ENCODE results near the gene MAPK9.
A peak's percentile ranks its signal among the peaks of the same experiment; 100 is the strongest.
"Not testable (repeated sequence)": the region's sequence is repeated elsewhere in the genome, so short reads cannot be mapped to it uniquely, and the experiment has no call there.

Gene MAPK9

DNA sequence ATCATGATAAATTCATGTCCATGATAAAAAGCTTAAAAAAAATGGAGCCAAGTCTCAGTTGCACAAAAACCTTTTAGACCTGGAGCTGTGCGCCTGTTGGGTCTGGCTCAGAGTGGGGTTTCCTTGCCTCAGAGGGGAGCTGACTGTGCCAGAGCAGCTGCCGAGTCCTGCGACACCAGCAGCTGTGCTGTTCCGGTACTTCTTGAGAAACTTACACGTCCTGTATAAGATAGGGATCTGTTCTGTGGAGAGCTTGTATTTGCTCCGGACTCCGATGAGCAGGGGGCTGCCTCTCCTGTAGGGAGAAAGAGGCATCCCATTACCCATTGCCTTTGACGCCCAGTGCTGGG lies 32.7 kb upstream of the MAPK9 start:
- no peak for DNase-seq

DNA sequence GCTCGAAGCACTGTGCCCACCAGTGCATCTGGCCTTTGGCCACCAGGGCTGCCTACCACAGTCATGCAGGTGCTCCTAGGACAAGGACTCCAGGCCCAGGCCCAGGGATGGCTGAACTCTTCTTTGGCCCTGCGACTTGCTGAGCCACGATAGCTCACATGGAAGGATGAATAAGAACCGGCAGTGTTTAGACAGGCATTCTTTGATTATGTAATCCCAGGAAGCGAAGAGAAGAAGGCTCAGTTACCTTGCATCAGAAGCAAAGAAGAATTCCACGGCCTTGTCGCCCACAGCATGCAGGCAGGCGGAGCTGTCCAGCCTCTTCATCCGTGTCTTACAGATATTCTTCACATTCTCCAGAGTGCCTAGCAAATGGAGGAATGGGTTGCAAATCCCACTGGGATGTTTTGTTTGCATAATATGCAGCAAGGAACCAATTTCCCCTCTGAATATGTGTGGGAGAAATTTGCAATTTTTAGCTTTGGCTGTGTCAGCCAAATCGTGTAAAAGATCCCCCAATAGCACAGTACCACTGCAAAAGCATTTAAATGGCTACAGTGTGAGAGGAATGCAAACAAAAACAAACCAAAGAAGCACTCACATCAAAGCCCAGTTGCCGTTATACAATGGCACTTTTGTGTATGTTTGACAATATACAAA lies 32.2 kb upstream of the MAPK9 start:
- peak; percentile 70 for DNase-seq

GRCh38 chr5:180323160-180323559 lies 31.3 kb upstream of the MAPK9 start:
- DNase-seq: no peak

DNA sequence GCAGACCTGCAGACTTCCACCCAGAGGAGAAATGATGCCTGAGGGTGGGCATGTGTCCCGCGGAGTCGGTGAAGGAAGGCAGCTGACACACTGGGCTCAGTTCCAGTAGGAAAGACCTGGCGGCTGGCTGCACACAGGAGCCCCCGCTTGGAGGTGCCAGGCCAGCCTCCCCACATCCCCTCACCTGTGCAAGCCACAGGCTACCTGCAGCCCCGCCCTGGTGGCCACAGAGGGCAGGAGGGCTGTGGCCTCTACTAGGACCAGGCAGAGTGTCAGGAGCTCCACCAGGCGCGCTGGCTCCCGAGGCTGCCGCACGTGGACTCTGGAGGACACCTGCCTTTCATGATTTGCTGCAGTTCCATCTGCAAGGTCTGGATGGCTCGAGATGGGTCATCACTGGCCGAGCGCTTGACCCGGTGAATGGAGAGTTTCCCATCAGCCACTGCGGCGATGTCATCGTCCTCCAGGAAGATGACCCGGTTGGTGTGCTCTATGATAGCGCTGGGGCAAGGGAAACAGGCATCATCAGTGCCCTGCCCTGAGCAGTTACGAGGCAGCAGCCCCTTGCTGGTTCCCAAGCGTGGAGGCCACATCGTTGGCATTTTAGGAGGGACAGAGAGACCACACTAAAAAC lies 26.7 kb upstream of the MAPK9 start:
- DNase-seq: no peak

DNA sequence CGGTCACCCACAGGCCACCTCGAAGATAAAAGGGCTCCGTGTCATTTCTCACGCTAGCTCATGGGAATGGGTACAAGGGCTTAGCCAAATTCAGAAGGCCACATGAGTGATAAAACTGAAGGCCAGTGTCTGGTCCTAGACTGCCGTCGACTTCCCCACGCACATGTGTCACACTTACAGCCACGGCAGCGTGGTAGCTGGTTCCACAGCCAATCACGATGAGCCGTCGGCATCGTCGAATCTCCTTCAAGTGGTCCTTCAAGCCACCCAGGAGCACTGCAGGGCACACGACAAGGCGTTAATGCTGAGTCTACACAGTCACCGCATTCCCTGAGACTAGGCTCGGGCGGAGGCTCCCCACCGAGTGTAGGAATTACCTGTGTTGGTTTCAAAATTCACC lies 24.7 kb upstream of the MAPK9 start:
- DNase-seq: no peak

- no peak for DNase-seq
Measured at GRCh38 chr5:180315762-180316212, 23.9 kb upstream of the MAPK9 start.

DNA sequence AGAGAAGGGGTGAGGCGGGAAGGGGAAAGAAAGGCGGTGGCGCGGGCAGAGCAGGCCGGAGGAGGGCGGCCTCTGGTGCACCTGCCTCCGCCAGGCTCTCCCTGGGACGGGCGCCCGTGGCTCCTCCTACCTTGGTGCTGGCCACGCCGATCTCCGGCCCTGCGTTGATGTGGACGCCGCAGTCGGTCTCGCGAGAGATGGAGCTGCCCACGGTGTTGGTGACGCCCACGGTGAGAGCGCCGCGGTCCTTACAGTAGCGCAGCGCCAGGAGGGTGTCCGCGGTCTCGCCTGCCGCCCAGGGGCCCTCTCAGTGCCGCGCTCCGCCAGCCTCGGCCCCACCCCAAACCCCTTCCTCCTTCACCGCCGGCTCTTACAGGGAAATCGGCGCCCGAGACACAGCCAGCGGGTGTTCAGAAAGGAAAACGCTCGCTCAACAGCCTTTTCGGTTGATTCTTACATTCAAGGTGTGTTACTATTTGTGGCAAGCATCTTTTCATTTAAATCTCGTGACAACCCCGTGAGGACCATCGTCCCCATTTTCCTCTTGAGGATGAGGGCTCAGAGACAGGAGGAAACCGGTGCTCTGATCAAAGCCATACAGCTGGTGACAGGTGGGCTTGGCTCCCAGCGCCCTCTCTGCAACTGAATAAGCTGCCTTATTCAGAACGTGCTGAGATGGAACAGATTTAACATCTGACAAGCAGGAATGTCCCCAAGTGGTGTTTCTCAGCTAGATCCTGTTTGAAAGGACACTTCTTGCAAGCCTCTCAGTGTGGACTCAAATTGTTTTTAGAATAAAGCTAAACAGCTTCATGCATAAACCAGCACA lies 22.0 kb upstream of the MAPK9 start:
- DNase-seq: no peak

GRCh38 chr5:180311216-180311615 lies 19.3 kb upstream of the MAPK9 start:
- no peak for DNase-seq

DNA sequence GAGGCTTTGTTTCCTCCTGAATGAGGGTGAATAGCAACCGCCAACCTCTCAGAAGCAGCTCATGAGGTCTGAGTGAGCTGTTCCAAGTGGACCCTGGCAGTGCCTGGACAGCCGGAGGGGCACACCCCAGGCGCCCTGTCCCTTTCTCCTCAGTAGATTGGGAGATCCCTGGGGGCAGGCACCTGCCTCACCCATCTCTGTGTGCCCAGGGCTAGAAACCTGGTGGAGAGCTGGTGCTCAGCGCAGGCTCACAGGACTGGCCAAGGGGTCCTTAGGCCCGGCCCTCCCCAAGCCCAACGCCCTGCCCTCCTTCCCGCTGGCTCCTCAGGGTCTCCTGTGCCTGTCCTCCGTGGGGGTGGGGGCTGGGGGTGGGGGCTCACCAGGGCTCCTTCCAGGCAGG lies 14.9 kb upstream of the MAPK9 start:
- no peak for DNase-seq

DNA sequence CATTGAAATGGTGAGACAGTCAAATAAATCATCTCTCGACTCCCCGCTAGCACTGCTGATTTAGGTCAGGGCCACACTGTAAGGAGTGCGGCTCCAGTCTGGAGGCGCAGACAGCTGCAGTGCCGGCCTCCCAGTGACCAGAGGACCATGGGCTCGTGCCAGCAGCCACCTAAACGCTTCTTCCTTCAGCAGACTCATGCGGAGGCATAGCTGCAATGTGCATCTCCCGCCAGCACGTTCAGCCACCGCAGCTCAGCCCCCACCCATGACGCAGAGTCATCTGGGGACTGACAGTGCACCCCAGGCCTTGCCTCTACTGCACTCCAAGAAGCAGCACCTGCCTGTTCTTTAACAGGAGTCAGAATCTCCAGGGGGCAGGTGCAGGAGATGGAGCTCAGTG lies 13.6 kb upstream of the MAPK9 start:
- no peak for DNase-seq

GRCh38 chr5:180304431-180305375 lies 12.8 kb upstream of the MAPK9 start:
- DNase-seq: no peak

- DNase-seq: no peak
Measured at GRCh38 chr5:180304016-180304292, 12.1 kb upstream of the MAPK9 start.

DNA sequence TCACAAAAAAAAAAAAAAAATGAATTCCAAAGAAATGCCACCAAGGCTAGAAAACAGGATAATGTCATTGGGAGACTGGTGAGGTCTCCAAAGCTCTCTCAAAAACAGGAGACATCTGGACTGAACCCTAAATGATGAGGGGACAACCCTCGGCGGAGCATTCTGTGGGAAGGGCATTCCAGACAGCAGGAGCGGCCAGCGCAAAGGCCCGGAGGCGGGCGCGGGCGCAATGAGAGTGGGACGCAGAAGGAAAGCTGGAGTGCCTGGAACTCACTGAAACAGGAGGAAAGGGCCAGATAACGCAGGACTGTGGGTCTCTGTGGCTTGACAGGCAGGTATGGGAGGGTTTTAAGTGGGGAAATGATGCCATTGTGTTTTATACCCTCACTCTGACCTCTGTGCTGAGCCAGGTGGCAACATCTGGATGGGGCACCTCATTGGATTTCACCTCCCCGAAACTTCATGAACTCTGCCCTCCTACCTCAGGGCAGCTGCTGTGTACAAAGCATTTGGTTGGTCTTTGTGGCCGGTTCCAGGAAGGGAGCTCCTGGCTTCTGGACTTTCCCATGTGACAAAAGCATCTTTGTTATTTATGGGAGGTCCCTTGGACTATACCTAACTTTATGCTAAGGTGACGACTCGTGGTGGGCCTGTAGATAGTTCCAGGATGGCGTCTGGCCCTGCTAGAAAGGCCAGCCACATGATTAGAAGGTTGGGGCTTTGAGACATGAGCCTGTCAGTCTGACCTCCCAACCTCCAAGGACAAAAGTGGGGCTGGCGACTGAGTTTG lies 11.5 kb upstream of the MAPK9 start:
- DNase-seq: no peak

GRCh38 chr5:180302256-180302655 lies 10.4 kb upstream of the MAPK9 start:
- no peak for DNase-seq

- no peak for DNase-seq
Measured at GRCh38 chr5:180301253-180301652, 9.4 kb upstream of the MAPK9 start.

- no peak for DNase-seq
Measured at GRCh38 chr5:180299526-180299925, 7.6 kb upstream of the MAPK9 start.

- not testable (repeated sequence) for DNase-seq
Measured at GRCh38 chr5:180299014-180299413, 7.1 kb upstream of the MAPK9 start.

DNA sequence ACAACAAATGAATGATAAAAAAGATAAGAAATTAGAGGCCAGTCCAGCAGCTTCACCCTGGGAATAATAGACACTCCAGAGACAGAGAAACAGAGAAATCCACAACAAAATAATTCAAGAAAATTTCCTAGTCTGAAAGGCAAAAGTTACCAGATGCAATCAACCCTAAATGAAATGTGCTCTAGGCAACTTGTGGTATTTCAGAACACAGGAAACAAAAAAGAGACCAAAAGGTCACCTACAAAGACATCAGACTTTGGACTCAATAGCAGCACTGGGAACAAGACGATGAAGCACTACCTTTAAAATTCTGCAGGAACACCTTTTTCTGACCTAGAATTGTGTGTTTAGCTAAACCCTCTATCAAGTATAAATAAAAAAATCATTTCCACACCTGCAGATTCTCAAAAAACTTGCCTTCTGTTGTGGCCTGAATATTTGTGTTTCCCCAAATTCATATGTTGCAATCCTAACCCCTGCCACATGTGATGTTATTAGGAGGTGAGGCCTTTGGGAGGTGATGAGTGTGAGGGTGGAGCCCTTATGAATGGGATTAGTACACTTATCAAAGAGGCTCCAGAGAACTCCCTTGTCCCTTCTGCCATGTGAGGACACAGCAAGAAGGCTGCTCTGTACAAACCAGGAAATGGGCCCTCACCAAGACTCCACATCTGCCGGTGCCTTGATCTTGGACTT lies 5.9 kb upstream of the MAPK9 start:
- DNase-seq: no peak

DNA sequence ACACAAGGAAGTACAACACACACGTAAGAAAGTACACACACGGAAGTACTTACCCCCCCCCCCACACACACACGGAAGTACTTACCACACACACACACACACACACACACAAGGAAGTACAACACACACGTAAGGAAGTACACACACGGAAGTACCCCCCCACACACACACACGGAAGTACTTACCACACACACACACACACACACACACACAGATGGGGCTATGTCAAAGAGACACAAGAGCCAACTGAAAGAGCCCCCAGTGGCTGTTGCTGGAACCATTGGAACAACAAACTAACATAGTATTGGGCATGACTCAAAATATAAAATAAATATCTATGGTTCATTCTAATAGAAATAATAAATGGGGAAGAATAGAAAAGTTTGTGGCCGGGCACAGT lies 4.9 kb upstream of the MAPK9 start:
- DNase-seq: no peak

DNA sequence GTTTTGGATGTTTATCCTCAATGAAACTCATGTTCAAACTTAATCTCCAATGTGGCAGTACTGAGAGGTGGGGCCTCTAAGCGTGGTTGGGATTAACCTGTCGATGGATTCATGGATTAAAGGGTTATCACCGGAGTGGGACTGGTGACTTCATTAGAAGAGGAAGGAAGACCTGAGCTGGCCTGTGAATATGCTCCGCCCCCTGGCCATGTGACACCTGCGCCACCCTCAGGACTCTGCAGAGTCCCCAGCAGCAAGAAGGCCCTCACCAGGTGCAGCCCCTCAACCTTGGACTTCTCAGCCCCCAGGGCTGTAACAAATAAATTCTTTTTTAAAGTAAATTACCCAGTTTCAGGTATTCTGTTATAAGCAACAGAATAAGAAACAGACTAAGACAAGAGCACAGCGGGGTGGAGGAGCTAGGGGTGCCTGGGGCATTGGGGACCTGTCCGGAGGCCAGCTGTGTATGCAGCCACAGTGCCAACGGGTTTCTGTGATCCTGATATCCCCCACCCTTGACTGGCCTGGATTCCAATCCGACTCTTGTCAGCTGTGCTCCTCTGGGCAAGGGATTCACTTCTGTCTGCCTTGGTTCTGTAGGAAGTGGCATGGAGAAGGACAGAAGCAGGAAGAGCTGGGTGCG lies 3.2 kb upstream of the MAPK9 start:
- DNase-seq: no peak

DNA sequence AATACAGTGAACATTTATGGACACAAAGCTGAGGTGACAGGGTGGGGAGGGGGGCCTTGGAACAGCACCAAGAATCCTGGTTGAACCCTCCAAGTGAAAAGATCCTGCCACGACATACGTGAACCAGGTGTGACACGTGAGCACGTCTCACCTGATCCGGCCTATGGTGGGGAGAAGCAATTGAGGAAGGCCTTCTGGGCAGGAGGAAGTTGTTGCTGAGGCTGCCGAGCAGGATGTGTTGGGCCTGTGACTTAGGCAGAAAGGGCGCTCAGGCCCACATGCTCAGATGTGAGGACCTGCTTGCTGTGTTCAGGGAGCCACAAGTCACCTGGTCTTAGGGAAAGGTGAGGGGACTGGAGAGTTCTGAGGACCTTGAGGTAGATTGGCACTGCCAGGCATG lies 2.5 kb upstream of the MAPK9 start:
- no peak for DNase-seq

All from NCI-H226 (cell line).